ENCODE data around the gene NBEAL2.
A peak's percentile ranks its signal among the peaks of the same experiment; 100 is the strongest.

NBEAL2 gene

DNA sequence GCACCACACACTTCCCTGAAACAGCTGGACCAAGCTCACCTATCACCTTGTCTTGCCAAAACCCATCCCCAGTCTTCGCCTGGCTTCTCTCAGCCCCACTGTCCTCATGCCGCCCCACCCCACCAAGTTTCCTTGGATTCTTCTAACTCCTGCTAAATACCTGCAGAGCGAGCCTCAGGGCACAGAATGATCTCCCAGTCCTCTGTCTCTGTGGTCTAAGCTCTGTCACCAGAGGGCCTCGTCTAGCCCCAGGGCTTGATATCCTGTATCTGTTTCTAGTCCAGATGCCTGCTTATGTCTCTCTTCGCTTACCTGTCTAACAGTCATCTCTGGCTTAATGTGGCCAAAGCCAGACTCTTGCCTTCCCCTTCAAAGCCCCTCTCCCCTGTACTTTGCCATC, 12.7 kb upstream of the NBEAL2 start:
- no peak for DNase-seq

- no peak for DNase-seq
Observed at GRCh38 chr3:46968783-46969428, 10.6 kb upstream of the NBEAL2 start.

GRCh38 chr3:46970391-46971091, 8.9 kb upstream of the NBEAL2 start:
- DNase-seq, result no peak

- DNase-seq, result no peak
Observed at GRCh38 chr3:46971151-46971550, 8.3 kb upstream of the NBEAL2 start.

- peak; percentile 41 for DNase-seq
Observed at GRCh38 chr3:46971742-46972141, 7.7 kb upstream of the NBEAL2 start.

GRCh38 chr3:46972396-46972795, 7.1 kb upstream of the NBEAL2 start:
- peak; percentile 49 for DNase-seq

GRCh38 chr3:46974421-46975171, 4.9 kb upstream of the NBEAL2 start:
- DNase-seq, result no peak

DNA sequence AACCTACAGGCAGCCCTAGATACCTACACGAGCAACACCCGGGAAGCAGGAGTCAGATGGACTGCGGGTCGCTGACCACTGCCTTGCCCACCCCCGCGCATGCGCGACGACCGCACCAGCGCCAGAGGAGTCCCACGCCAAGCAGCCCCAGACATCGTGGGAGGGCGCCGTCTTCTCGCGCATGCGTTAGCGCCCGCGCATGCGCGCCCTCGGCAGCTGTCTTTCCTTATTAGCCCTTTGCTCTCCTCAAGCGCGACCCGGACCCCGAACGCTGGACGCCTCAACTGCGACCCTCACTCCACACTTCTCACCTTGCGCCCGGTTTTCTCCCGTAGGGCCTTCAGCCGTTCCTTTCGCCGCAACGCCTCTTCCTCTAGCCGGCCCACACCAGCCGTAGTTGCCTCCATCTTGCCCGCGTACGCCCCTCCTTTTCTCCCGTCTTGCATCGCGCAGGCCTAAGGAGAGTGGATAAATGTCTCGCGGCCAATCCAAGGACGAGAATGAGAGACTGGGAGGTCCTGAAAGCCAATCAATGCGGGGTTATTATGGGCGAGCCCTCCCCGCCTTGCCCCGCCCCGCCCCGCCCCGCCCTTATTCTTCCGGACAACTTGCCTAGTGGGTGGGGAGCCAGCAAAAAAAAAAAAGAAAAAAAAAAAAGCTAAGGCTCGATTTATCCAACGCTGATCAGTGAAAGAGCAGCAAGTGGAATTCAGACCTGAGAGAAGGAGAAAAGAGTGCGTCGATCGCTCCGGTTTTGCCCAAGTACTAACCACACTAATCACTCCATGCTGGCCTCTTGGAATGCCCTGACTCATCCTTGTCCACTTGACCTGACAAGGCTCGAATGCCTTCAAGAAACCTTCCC, 2.9 kb upstream of the NBEAL2 start, which contains the start of gene CCDC12:
Gene CCDC12 (minus strand): TSS at position 420 of the 865 bp plus-strand sequence. CDS start 13 bp downstream, at position 407.
- DNase-seq, result peak; percentile 99

- DNase-seq, result no peak
Observed at GRCh38 chr3:46977811-46978195, 1.7 kb upstream of the NBEAL2 start.

- no peak for DNase-seq
Observed at GRCh38 chr3:46978381-46978780, 1.1 kb upstream of the NBEAL2 start.

DNA sequence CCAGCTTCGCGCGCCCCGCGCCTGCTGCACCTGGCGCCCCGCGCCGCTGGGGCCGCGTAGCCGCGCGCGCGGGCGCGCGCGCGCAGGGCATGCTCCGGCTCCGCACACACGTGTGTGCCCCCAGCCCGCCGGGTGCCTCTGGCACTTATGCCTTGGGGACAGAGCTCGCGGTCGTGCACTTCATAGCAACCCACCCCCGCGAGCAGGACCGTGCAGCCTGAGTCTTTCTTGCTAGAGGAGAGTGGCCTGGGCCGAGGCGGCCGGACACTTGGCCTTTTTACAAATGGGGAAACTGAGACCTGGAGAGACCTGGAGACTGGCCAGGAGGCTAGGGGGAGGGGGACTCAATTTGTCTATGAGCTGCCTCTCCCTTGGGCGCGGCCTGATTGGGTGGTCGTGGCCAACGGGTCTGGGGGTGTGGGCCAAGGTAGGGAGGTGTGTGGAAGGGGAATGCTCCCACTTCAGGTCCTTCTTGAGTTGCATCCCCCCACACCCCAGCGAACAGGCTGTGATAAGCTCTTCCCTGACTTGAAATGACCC, 562 bp downstream of the NBEAL2 start:
- DNase-seq, result no peak

- DNase-seq, result no peak
Observed at GRCh38 chr3:46981932-46982471, 2.5 kb downstream of the NBEAL2 start.

DNA sequence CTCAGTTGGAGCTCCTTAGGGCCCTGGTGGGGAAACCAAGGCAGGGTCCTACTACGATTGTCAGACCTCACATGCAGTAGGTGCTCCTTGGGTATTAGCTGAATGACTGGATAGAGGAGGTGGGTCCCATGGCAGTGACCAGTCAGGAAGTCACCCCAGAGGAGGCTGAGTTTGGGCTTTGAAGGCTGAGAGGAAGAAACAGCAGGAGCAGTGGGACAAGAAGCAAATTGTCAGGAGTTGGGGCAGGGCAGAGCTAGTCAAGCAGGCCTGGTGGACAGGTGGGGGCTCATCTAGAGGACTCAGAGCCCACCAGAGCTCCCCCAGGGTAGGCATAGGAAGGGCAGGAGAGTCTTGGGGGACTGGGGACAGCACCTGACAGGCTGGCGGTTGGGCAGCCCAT, 3.1 kb downstream of the NBEAL2 start:
- no peak for DNase-seq

GRCh38 chr3:46984591-46985459, 5.4 kb downstream of the NBEAL2 start:
- no peak for DNase-seq

GRCh38 chr3:46985588-46985987, 6.1 kb downstream of the NBEAL2 start:
- no peak for DNase-seq

- no peak for DNase-seq
Observed at GRCh38 chr3:46986055-46986730, 6.7 kb downstream of the NBEAL2 start.

- DNase-seq, result no peak
Observed at GRCh38 chr3:46986782-46987310, 7.4 kb downstream of the NBEAL2 start.

GRCh38 chr3:46987319-46987742, 7.9 kb downstream of the NBEAL2 start:
- no peak for DNase-seq

- DNase-seq, result peak; percentile 94
Observed at GRCh38 chr3:46987743-46988401, 8.4 kb downstream of the NBEAL2 start.

DNA sequence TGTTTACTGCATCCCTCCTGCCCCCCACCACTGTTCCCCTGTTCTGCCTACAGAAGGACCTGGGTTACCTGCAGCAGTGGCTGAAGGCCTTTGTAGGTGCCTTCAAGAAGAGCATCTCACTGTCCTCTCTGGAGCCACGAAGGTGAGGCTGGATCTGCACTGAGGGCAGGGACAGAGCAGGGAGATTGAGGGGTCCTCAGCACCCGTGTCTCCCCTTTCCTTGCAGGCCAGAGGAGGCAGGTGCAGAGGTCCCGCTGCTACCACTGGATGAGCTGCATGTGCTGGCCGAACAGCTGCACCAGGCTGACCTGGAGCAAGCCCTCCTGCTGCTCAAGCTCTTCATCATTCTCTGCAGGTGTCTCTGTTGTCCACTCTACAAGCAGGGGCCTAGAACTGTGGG, 9.2 kb downstream of the NBEAL2 start:
- DNase-seq, result no peak
